ENCODE results near the gene SS18L1.

Gene SS18L1

DNA sequence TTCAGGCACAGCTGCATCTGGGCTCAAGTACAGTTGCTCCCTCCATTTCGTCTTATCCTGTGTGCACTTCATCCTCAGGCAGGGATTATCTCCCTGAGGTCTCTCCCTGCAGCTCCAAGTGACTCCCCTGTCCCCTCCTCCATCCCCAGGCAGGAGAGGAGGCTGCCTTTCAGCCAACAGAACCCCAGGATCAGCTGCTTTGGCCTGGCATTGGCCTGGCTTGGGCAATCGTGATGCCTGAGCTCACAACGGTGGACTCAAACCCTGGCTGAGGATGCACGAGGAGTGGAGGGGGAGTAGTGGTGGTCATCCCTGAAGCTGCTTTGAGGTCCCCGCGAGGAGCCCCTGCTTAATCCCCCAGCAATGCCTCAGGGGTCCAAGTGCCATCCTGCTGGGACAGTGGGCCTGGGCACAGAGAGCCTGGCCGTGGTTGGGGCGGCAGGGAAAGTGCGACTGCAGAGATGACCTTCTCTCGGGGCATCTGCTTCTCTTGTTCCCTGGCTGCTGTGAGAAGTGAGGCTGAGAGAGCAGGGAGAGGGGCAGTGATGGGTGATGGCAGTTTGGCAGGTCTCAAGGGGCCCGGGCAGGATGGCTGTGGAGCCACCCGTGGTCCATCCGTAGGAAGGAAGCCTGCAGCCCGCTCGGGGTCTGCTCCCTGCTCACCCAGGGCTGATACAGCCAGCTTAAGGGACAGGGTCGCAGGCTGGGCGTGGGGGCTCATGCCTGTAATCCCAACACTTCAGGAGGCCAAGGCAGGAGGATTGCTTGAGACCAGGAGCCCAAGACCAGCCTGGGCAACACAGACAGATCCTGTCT is 82.5 kb downstream of the SS18L1 start:
- Histone ChIP-seq H3K9ac (ENCODE audit: low read length) (no peak overlapping the region), H3K79me2 (ENCODE audit: insufficient read depth, low read length) (no peaks in the 10 kb centered on the region), H3K4me3 (ENCODE audit: insufficient read depth, low read length, poor library complexity, severe bottlenecking) (no peak overlapping the region)

DNA sequence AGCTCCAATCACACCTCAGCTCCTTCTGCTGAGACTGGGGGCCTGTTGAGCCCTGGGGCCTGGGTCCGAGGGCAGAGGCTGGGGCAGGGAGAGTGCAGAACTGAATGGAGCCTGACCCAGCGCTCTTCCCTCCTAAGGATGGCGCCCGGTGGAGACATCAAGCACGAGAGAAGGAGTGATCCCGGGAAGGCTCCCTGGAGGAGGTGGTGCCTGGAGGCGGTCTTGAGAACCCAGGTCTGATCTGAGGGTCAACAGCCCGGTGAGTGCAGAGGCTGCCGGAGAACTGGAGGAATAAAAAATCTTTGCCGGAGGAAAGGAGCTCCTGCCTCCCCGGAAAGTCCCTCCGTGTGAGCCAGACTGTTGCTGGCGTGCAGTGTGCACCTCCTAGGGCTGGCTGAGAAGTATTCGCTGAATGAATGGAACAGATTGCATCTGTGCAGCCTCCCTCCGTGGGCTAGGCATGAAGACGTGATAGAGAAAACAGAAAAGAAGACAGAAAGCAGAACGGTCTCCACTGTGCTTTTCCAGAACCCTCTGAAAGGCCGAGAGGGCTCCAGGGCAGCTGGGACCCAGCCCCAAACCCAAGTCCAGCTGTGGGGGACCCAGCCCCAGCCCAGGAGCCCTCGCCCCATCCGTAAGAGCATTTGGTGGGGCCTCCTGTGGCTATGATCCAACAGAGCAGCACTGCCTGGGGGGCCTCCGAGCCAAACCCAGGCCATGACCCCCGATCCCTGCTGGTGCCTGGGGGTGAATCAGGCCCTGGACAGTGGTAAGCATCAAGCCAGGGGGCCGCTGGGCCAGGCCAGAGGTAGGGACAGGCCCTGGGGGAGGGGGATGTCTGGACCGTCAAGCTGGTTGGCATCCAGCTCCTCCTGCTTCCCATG is 83.4 kb downstream of the SS18L1 start:
- H3K4me2 ChIP-seq (ENCODE audit: low read depth, low read length, poor library complexity, severe bottlenecking) = no peak overlapping the region
- no peak overlapping the region for H3K4me3 ChIP-seq (ENCODE audit: insufficient read depth, low read length, poor library complexity, severe bottlenecking)
- H4K20me1 ChIP-seq (ENCODE audit: low read depth, low read length) = no peaks in the 10 kb centered on the region
- no peak overlapping the region for H2AFZ ChIP-seq (ENCODE audit: low read depth, low read length, severe bottlenecking)
- H3K79me2 ChIP-seq (ENCODE audit: insufficient read depth, low read length) = no peaks in the 10 kb centered on the region
- H3K27me3 ChIP-seq (ENCODE audit: low read length) = no peaks in the 10 kb centered on the region
- H3K9ac ChIP-seq (ENCODE audit: low read length) = no peak overlapping the region
- H3K9me3 ChIP-seq (ENCODE audit: insufficient read depth, low read length) = no peaks in the 10 kb centered on the region
- no peaks in the 10 kb centered on the region for H3K9me2 ChIP-seq (replicated peaks; ENCODE audit: insufficient read depth, low read length)
- no peaks in the 10 kb centered on the region for H3F3A ChIP-seq (ENCODE audit: insufficient read depth)
- H3K27ac ChIP-seq (ENCODE audit: low read depth, low read length) = no peak overlapping the region
- TF ChIP-seq, protein P1, sequence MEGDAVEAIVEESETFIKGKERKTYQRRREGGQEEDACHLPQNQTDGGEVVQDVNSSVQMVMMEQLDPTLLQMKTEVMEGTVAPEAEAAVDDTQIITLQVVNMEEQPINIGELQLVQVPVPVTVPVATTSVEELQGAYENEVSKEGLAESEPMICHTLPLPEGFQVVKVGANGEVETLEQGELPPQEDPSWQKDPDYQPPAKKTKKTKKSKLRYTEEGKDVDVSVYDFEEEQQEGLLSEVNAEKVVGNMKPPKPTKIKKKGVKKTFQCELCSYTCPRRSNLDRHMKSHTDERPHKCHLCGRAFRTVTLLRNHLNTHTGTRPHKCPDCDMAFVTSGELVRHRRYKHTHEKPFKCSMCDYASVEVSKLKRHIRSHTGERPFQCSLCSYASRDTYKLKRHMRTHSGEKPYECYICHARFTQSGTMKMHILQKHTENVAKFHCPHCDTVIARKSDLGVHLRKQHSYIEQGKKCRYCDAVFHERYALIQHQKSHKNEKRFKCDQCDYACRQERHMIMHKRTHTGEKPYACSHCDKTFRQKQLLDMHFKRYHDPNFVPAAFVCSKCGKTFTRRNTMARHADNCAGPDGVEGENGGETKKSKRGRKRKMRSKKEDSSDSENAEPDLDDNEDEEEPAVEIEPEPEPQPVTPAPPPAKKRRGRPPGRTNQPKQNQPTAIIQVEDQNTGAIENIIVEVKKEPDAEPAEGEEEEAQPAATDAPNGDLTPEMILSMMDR (IDR thresholded peaks at IDR 0.05; ENCODE audit: insufficient read depth, low read length, poor library complexity, severe bottlenecking) = no peak
- no peak for TF ChIP-seq EZH2phosphoT487 (conservative IDR thresholded peaks at IDR 0.05; ENCODE audit: low read length)
- no peaks in the 10 kb centered on the region for H3K36me3 ChIP-seq (ENCODE audit: low read length)

More for the DNA sequence above, 82.5 kb downstream of the SS18L1 start:
- no peaks in the 10 kb centered on the region for H3F3A ChIP-seq (ENCODE audit: insufficient read depth)
- no peaks in the 10 kb centered on the region for H3K27me3 ChIP-seq (ENCODE audit: low read length)
- H4K20me1 ChIP-seq (ENCODE audit: low read depth, low read length) = no peaks in the 10 kb centered on the region
- H3K9me2 ChIP-seq (replicated peaks; ENCODE audit: insufficient read depth, low read length) = no peaks in the 10 kb centered on the region
- no peak for TF ChIP-seq EZH2phosphoT487 (conservative IDR thresholded peaks at IDR 0.05; ENCODE audit: low read length)
- TF ChIP-seq, protein P1 (IDR thresholded peaks at IDR 0.05; ENCODE audit: insufficient read depth, low read length, poor library complexity, severe bottlenecking) = no peak
- H3K27ac ChIP-seq (ENCODE audit: low read depth, low read length) = no peak overlapping the region
- H2AFZ ChIP-seq (ENCODE audit: low read depth, low read length, severe bottlenecking) = no peak overlapping the region
- no peak overlapping the region for H3K4me2 ChIP-seq (ENCODE audit: low read depth, low read length, poor library complexity, severe bottlenecking)
- H3K9me3 ChIP-seq (ENCODE audit: insufficient read depth, low read length) = no peaks in the 10 kb centered on the region
- no peaks in the 10 kb centered on the region for H3K36me3 ChIP-seq (ENCODE audit: low read length)

DNA sequence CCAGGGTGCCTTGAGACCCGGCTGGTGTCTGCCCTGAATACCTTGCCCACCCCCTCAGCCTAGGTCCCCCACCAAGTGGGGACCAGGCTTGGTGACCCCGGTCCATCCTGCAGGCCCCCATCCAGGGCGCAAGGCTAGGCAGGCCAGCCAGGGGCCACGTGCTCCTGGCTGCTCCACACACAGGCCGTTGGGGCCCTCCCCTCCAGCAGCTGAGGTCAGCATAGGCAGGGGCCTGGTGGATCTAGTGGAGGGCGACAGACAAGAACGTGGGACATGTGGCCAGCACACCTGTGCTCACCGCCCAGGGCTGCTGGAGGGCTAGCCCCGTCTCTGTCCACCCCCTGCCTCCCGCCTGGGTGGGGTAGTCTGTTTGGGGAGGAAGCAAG is 84.0 kb downstream of the SS18L1 start:
- Histone ChIP-seq H3K9me3 (ENCODE audit: insufficient read depth, low read length) (no peaks in the 10 kb centered on the region), H3F3A (ENCODE audit: insufficient read depth) (no peaks in the 10 kb centered on the region), H3K79me2 (ENCODE audit: insufficient read depth, low read length) (no peaks in the 10 kb centered on the region), H4K20me1 (ENCODE audit: low read depth, low read length) (no peaks in the 10 kb centered on the region), H3K4me2 (ENCODE audit: low read depth, low read length, poor library complexity, severe bottlenecking) (no peak overlapping the region), H3K27me3 (ENCODE audit: low read length) (no peaks in the 10 kb centered on the region), H3K9ac (ENCODE audit: low read length) (no peak overlapping the region), H3K9me2 (replicated peaks; ENCODE audit: insufficient read depth, low read length) (no peaks in the 10 kb centered on the region), H2AFZ (ENCODE audit: low read depth, low read length, severe bottlenecking) (no peak overlapping the region), H3K4me3 (ENCODE audit: insufficient read depth, low read length, poor library complexity, severe bottlenecking) (no peak overlapping the region), H3K36me3 (ENCODE audit: low read length) (no peaks in the 10 kb centered on the region), H3K27ac (ENCODE audit: low read depth, low read length) (no peak overlapping the region)
- TF ChIP-seq EZH2phosphoT487 (conservative IDR thresholded peaks at IDR 0.05; ENCODE audit: low read length) = no peak
- TF ChIP-seq, protein P1 (IDR thresholded peaks at IDR 0.05; ENCODE audit: insufficient read depth, low read length, poor library complexity, severe bottlenecking) = no peak

All from SU-DHL-6 (cell line).